MG63 (cell line): ENCODE measurements around the gene EIF2B2. TPM values are rescaled to one million over a fixed set of nuclear protein-coding genes. Genes with fewer than 3 reads are reported as not detected.

Experiments
- DNase-seq: peaks from one replicate; pipeline ENCODE4 v3.0.0-alpha.2; 2020
- H3K27me3 ChIP-seq: fragments of 250-450 bp; sonication (Bioruptor Pico); 2 replicates; pipeline ENCODE4 v1.5.1; 2020; ENCODE audit warnings: mild to moderate bottlenecking, moderate library complexity
- H3K36me3 ChIP-seq: fragments of 250-450 bp; sonication (Bioruptor Pico); 2 replicates; pipeline ENCODE4 v1.5.1; 2020; ENCODE audit warnings: mild to moderate bottlenecking, moderate library complexity
- H3K4me3 ChIP-seq: fragments of 250-450 bp; sonication (Bioruptor Pico); 2 replicates; pipeline ENCODE4 v1.5.1; 2020; ENCODE audit warnings: mild to moderate bottlenecking, moderate library complexity
- H3K9me3 ChIP-seq: fragments of 250-450 bp; sonication (Bioruptor Pico); 2 replicates; pipeline ENCODE4 v1.5.1; 2020; ENCODE audit warnings: mild to moderate bottlenecking, moderate library complexity
- total RNA-seq: library from RNA; depleted of rRNA; stranded (reverse); fragments of >200 nt; shearing (Covaris generic); gene quantifications from 2 replicates; pipeline ENCODE4 v1.2.3, GENCODE V29; 2014; ENCODE audit warnings: low replicate concordance

EIF2B2 gene
- total RNA-seq, 1 experiment from 2014 or later: 87.3 TPM

- no peak for DNase-seq
- Histone ChIP-seq H3K27me3 (no peaks in the 10 kb centered on the region), H3K36me3 (peaks cover 50% of the 10 kb centered on the region), H3K4me3 (no peak overlapping the region), H3K9me3 (no peaks in the 10 kb centered on the region)
These were observed 7.9 kb downstream of the EIF2B2 start for GRCh38 chr14:75010472-75011093.

GRCh38 chr14:75011356-75011994 lies 8.8 kb downstream of the EIF2B2 start:
- DNase-seq: no peak
- no peaks in the 10 kb centered on the region for H3K27me3 ChIP-seq
- no peaks in the 10 kb centered on the region for H3K9me3 ChIP-seq
- peaks cover 49% of the 10 kb centered on the region for H3K36me3 ChIP-seq
- H3K4me3 ChIP-seq: no peak overlapping the region

DNA sequence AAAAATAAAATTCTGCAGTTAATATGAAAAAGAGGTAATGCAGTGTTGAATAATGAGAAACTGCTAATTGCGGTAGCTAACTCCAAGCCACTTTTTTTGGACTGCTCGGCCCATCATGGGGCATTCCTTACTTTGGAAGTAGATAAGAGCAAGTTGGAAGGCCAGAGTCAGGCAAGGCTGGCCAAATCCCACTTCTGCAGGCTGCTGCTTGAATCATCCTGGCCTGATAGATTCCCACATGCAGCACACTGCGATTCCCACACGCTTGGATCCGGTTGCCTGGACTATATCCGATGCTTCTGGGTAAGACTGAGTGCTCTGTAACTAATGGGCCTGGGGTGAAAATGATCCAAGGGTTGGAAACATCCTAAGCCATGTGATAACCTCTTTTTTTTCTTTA lies 10.6 kb downstream of the EIF2B2 start:
- H3K27me3 ChIP-seq: no peaks in the 10 kb centered on the region
- no peak for DNase-seq
- H3K9me3 ChIP-seq: no peaks in the 10 kb centered on the region
- peaks cover 32% of the 10 kb centered on the region for H3K36me3 ChIP-seq
- H3K4me3 ChIP-seq: no peak overlapping the region

GRCh38 chr14:75015496-75015895 lies 12.8 kb downstream of the EIF2B2 start:
- no peaks in the 10 kb centered on the region for H3K27me3 ChIP-seq
- DNase-seq: no peak
- H3K4me3 ChIP-seq: no peak overlapping the region
- no peaks in the 10 kb centered on the region for H3K9me3 ChIP-seq
- peaks cover 33% of the 10 kb centered on the region for H3K36me3 ChIP-seq

DNA sequence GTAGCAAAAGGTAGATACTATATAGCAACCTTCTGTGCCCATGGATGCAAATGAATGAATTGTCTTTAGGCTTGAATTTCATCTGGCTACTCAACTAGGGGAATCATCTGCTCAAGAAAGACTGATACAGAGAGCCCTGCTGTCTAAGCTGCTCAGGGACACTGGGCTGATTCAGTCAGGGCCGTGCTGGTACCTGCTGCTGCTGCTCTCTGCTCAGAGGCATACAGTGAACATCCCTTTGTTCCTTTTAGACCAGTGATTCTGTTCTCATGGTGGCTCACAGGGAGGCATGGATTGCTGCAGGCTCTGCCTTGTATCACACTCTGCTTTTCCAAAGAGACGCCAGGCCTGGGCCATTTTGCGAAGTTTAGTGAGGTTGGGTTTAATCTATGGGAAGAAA lies 14.1 kb downstream of the EIF2B2 start:
- no peak for DNase-seq
- Histone ChIP-seq H3K4me3 (no peak overlapping the region), H3K36me3 (peaks cover 29% of the 10 kb centered on the region), H3K9me3 (no peaks in the 10 kb centered on the region), H3K27me3 (no peaks in the 10 kb centered on the region)

DNA sequence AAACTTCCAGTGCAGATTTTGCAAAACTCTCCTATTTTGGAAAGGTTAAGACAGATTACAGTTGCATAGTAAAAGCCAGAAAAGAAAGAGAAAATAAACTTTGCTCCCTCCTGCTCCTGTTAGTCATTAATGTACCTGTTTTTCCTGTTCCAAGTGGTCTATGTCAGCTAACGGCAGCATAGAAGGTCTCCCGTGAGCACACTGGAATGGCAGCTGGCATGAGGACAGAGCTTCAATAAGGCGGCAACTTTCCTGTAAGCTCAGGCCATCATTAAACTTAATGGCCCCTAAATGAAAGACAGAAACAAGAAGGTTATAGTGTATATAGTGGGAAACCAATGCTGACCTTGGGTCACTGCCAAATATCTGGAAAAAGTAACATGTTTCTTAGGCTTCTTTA lies 16.0 kb downstream of the EIF2B2 start:
- no peak overlapping the region for H3K4me3 ChIP-seq
- H3K36me3 ChIP-seq: peaks cover 27% of the 10 kb centered on the region

GRCh38 chr14:75022655-75023054 lies 19.9 kb downstream of the EIF2B2 start:
- Histone ChIP-seq H3K27me3 (no peaks in the 10 kb centered on the region), H3K36me3 (peaks cover 15% of the 10 kb centered on the region), H3K9me3 (no peaks in the 10 kb centered on the region), H3K4me3 (no peak overlapping the region)
- DNase-seq: peak; percentile 18

More for the DNA sequence above, 16.0 kb downstream of the EIF2B2 start:
- Histone ChIP-seq H3K27me3 (no peaks in the 10 kb centered on the region), H3K9me3 (no peaks in the 10 kb centered on the region)
- DNase-seq: no peak

GRCh38 chr14:75023108-75023507 lies 20.4 kb downstream of the EIF2B2 start:
- Histone ChIP-seq H3K36me3 (peaks cover 15% of the 10 kb centered on the region), H3K27me3 (no peaks in the 10 kb centered on the region), H3K9me3 (no peaks in the 10 kb centered on the region), H3K4me3 (no peak overlapping the region)
- DNase-seq: no peak

GRCh38 chr14:75025082-75025481 lies 22.4 kb downstream of the EIF2B2 start:
- DNase-seq: no peak
- H3K27me3 ChIP-seq: no peaks in the 10 kb centered on the region
- no peak overlapping the region for H3K4me3 ChIP-seq
- no peaks in the 10 kb centered on the region for H3K9me3 ChIP-seq
- peaks cover 7% of the 10 kb centered on the region for H3K36me3 ChIP-seq

DNA sequence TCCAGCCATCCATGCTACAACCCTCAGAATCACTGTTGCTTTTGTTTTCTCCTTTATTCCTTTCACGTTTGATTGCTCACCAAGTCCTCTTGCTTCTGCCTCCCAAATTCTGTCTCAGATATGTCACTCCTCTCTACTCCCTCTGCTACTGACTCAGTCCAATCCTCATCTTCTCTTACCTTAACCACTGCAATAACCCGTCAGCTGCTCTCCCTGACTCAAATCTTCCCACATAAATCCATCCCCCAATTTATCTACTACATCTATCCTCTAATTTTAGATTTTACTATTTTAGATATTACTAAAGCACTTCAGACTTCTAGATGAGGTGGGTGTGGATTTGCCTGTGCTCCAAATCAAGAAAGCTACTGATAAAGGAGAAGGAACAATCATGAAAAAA lies 23.2 kb downstream of the EIF2B2 start:
- H3K9me3 ChIP-seq: no peaks in the 10 kb centered on the region
- DNase-seq: no peak
- no peak overlapping the region for H3K4me3 ChIP-seq
- H3K36me3 ChIP-seq: peaks cover 9% of the 10 kb centered on the region
- no peaks in the 10 kb centered on the region for H3K27me3 ChIP-seq

DNA sequence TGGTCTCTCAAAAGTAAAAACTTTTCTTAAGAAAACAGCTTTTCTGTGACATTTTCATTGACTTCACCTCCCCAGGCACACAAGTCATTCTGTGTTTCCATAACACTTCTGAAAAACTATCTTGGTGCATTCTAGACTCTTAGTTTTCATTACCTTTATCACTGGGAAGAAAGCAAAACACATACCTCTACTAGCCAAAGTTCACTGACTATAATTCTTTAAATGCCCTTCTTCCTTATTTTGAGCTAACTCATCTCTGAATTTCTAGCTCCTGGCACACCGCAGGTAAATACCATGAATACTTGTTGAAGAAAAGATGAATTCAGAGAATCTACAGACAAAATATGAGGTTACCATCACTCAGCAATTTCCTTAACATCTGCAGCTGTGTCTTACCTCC lies 27.4 kb downstream of the EIF2B2 start:
- no peaks in the 10 kb centered on the region for H3K9me3 ChIP-seq
- H3K4me3 ChIP-seq: no peak overlapping the region
- peaks cover 5% of the 10 kb centered on the region for H3K36me3 ChIP-seq
- H3K27me3 ChIP-seq: no peaks in the 10 kb centered on the region
- DNase-seq: no peak

GRCh38 chr14:75032939-75033338 lies 30.2 kb downstream of the EIF2B2 start:
- Histone ChIP-seq H3K27me3 (no peaks in the 10 kb centered on the region), H3K4me3 (no peak overlapping the region), H3K9me3 (no peaks in the 10 kb centered on the region), H3K36me3 (peaks cover 5% of the 10 kb centered on the region)
- no peak for DNase-seq

GRCh38 chr14:75040507-75040906 lies 37.8 kb downstream of the EIF2B2 start:
- H3K36me3 ChIP-seq: peaks cover 20% of the 10 kb centered on the region
- H3K27me3 ChIP-seq: no peaks in the 10 kb centered on the region
- no peak overlapping the region for H3K4me3 ChIP-seq
- no peaks in the 10 kb centered on the region for H3K9me3 ChIP-seq
- DNase-seq: no peak

- H3K36me3 ChIP-seq: peaks cover 20% of the 10 kb centered on the region
These were observed 38.2 kb downstream of the EIF2B2 start for GRCh38 chr14:75040959-75041358.

GRCh38 chr14:75041613-75042012 lies 38.9 kb downstream of the EIF2B2 start:
- H3K27me3 ChIP-seq: no peaks in the 10 kb centered on the region
- no peak for DNase-seq
- no peak overlapping the region for H3K4me3 ChIP-seq
- H3K9me3 ChIP-seq: no peaks in the 10 kb centered on the region
- H3K36me3 ChIP-seq: peaks cover 20% of the 10 kb centered on the region

More at GRCh38 chr14:75040959-75041358, 38.2 kb downstream of the EIF2B2 start:
- Histone ChIP-seq H3K27me3 (no peaks in the 10 kb centered on the region), H3K4me3 (no peak overlapping the region), H3K9me3 (no peaks in the 10 kb centered on the region)
- no peak for DNase-seq

DNA sequence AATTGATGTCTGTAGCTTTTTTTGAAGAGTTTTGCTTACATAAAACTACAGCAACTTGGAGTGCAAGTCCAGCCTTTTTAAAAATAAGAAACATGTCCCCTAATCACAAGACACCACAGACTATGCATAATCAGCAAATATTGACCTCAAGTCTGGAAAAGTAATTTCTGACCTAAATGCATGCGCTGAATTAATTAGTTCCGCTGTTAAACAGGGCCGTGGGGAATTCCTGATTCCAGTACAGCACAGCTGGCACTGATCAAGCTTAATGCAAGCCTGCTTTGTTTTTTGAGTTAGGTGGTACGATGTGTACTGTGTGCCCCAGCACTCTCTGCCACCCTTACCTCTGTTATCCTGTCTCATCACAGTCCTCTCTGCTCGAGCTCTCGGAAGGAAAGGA lies 39.3 kb downstream of the EIF2B2 start:
- Histone ChIP-seq H3K4me3 (no peak overlapping the region), H3K27me3 (no peaks in the 10 kb centered on the region), H3K36me3 (peaks cover 20% of the 10 kb centered on the region), H3K9me3 (no peaks in the 10 kb centered on the region)
- DNase-seq: no peak

DNA sequence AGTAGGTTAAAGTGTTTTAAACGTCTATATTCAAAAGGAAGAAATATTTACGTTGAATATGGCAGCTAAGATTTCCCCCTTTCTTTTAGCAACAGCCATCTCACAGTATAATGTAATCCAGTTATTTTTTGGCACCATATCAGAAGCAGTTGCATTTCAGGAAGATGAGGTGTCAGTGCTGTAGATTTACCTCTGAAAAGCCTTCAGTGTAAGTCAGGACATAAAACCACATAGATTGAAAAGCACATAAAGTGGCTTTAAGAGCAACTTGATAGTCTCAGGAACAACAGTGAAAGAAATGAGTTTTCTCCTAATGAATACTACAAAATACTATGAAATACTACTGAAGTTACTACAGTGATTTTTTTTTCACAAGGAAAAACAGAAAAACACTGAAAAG lies 41.6 kb downstream of the EIF2B2 start:
- peaks cover 25% of the 10 kb centered on the region for H3K36me3 ChIP-seq
- no peaks in the 10 kb centered on the region for H3K9me3 ChIP-seq
- no peak for DNase-seq
- no peaks in the 10 kb centered on the region for H3K27me3 ChIP-seq
- H3K4me3 ChIP-seq: no peak overlapping the region

DNA sequence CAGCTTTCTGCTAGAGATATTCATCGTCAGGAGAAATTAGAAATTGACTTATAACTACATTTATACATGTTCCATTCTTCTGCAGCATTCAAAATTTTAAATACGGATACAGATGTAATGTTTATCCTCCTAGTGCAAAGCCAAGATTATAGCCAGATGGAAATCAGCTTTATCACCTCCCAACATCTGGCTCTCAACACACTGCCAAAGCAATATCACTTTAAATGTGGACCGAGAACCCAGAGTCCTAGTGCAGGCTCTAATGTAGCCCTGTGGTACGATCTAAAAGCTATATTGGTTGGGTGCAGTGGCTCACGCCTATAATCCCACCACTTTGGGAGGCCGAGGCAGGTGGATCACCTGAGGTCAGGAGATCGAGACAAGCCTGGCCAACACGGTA lies 42.0 kb downstream of the EIF2B2 start:
- H3K4me3 ChIP-seq: no peak overlapping the region
- no peaks in the 10 kb centered on the region for H3K9me3 ChIP-seq
- DNase-seq: no peak

More for the DNA sequence above, 42.0 kb downstream of the EIF2B2 start:
- peaks cover 28% of the 10 kb centered on the region for H3K36me3 ChIP-seq
- no peaks in the 10 kb centered on the region for H3K27me3 ChIP-seq
